Hepatocyte (in vitro differentiated cells): ENCODE measurements around the gene COX8C. TPM values are rescaled to one million over a fixed set of nuclear protein-coding genes. Genes with fewer than 3 reads are reported as not detected.

Experiments used
- DNase-seq: peaks from one replicate; pipeline ENCODE4 v3.0.0-alpha.2; 2016; ENCODE audit warnings: low spot score
- H2AFZ ChIP-seq: fragments of 200-600 bp; sonication (generic); 2 replicates; pipeline ENCODE4 v1.6.0; 2016; ENCODE audit warnings: antibody characterized with exemption, mild to moderate bottlenecking
- H3K27ac ChIP-seq: fragments of 200-600 bp; sonication (generic); 2 replicates; pipeline ENCODE4 v1.5.1; 2016; ENCODE audit warnings: mild to moderate bottlenecking
- H3K27me3 ChIP-seq: fragments of 200-600 bp; sonication (generic); 2 replicates; pipeline ENCODE4 v1.6.1; 2016
- H3K36me3 ChIP-seq: fragments of 200-600 bp; sonication (generic); replicated peaks from 2 replicates; pipeline ENCODE4 v1.5.1; 2016; ENCODE audit warnings: low read depth; ENCODE audit not compliant: insufficient read depth
- H3K4me1 ChIP-seq: fragments of 200-600 bp; sonication (generic); 2 replicates; pipeline ENCODE4 v1.5.1; 2016; ENCODE audit warnings: mild to moderate bottlenecking, moderate library complexity; ENCODE audit not compliant: insufficient read depth
- H3K4me2 ChIP-seq: fragments of 200-600 bp; sonication (generic); 2 replicates; pipeline ENCODE4 v1.6.0; 2016
- H3K4me3 ChIP-seq: fragments of 200-600 bp; sonication (generic); 2 replicates; pipeline ENCODE4 v1.5.1; 2016; ENCODE audit warnings: mild to moderate bottlenecking
- H3K79me2 ChIP-seq: fragments of 200-600 bp; sonication (generic); 2 replicates; pipeline ENCODE4 v1.6.0; 2017; ENCODE audit warnings: mild to moderate bottlenecking
- H3K9me2 ChIP-seq: fragments of 200-600 bp; sonication (generic); replicated peaks from 2 replicates; pipeline ENCODE4 v1.6.0; 2017; ENCODE audit warnings: mild to moderate bottlenecking; ENCODE audit not compliant: insufficient read depth
- H3K9me3 ChIP-seq: fragments of 200-600 bp; sonication (generic); 2 replicates; pipeline ENCODE4 v1.5.1; 2016; ENCODE audit warnings: low read depth, mild to moderate bottlenecking
- H4K20me1 ChIP-seq: fragments of 200-600 bp; sonication (generic); 2 replicates; pipeline ENCODE4 v1.6.0; 2016; ENCODE audit warnings: mild to moderate bottlenecking; ENCODE audit not compliant: insufficient read depth, poor library complexity, severe bottlenecking
- CTCF ChIP-seq: fragments of 200-600 bp; sonication (generic); IDR thresholded peaks from 2 replicates; pipeline ENCODE4 v1.5.1; 2016; ENCODE audit warnings: antibody characterized with exemption, mild to moderate bottlenecking; ENCODE audit not compliant: poor library complexity
- EZH2 ChIP-seq: fragments of 200-600 bp; sonication (generic); IDR thresholded peaks from 2 replicates; pipeline ENCODE4 v1.6.1; 2016; ENCODE audit warnings: antibody characterized with exemption, mild to moderate bottlenecking, borderline replicate concordance
- EZH2phosphoT487 ChIP-seq: fragments of 200-600 bp; sonication (generic); IDR thresholded peaks from one replicate; pipeline ENCODE4 v1.6.1; 2018; ENCODE audit warnings: antibody characterized with exemption, mild to moderate bottlenecking, low read depth, moderate library complexity; ENCODE audit not compliant: unreplicated experiment, severe bottlenecking
- WGBS: methylation state at CpG from one replicate; pipeline ENCODE4 v1.1.6; 2016; ENCODE audit warnings: low lambda C conversion rate; ENCODE audit errors: missing lambda C conversion rate; 5-methylcytosine and 5-hydroxymethylcytosine counted together
- polyA plus RNA-seq: library from polyadenylated mRNA; unstranded; fragments of >200 nt; fragmentation: Nextera tagmentation; extraction: Ambion mirVana; gene quantifications from 2 replicates; pipeline ENCODE4 v1.2.1, GENCODE V29; 2016
- total RNA-seq: library from RNA; depleted of rRNA; stranded (reverse); fragments of >200 nt; gene quantifications from 2 replicates; pipeline ENCODE4 v1.2.3, GENCODE V29; 2014

Gene COX8C
- total and polyA plus RNA-seq, 2 experiments from 2014 or later, result not detected

GRCh38 chr14:93368996-93369712, 22.2 kb downstream of the COX8C start:
- no peaks in the 10 kb centered on the region for H3K27me3 ChIP-seq
- no peak for DNase-seq
- H3K9me2 ChIP-seq, result no peaks in the 10 kb centered on the region
- H3K79me2 ChIP-seq, result no peaks in the 10 kb centered on the region
- no peak overlapping the region for H3K27ac ChIP-seq
- H3K36me3 ChIP-seq, result no peaks in the 10 kb centered on the region
- 77% methylated on average over 5 of the region's 5 CpGs for WGBS
- H2AFZ ChIP-seq, result no peak overlapping the region
- H3K9me3 ChIP-seq, result no peaks in the 10 kb centered on the region
- H4K20me1 ChIP-seq, result no peaks in the 10 kb centered on the region
- H3K4me2 ChIP-seq, result no peak overlapping the region
- no peak for TF ChIP-seq EZH2
- no peaks in the 10 kb centered on the region for H3K4me1 ChIP-seq
- no peak overlapping the region for H3K4me3 ChIP-seq

- Histone ChIP-seq H3K4me3 (no peak overlapping the region), H3K27me3 (no peaks in the 10 kb centered on the region), H4K20me1 (no peaks in the 10 kb centered on the region), H3K79me2 (no peaks in the 10 kb centered on the region), H3K27ac (no peak overlapping the region), H2AFZ (no peak overlapping the region), H3K4me2 (no peak overlapping the region), H3K9me3 (no peaks in the 10 kb centered on the region), H3K9me2 (no peaks in the 10 kb centered on the region), H3K36me3 (no peaks in the 10 kb centered on the region), H3K4me1 (no peaks in the 10 kb centered on the region)
- DNase-seq, result no peak
- 89% methylated on average over 4 of the region's 4 CpGs for WGBS
- TF ChIP-seq EZH2, result no peak
- TF ChIP-seq EZH2phosphoT487, result no peak
- no peak for TF ChIP-seq CTCF
These were observed 22.8 kb downstream of the COX8C start for GRCh38 chr14:93369713-93370266.

- Histone ChIP-seq H3K9me3 (no peaks in the 10 kb centered on the region), H3K4me1 (no peaks in the 10 kb centered on the region), H2AFZ (no peak overlapping the region), H3K4me3 (no peak overlapping the region), H3K27me3 (peaks cover 6% of the 10 kb centered on the region), H3K4me2 (no peak overlapping the region), H3K9me2 (no peaks in the 10 kb centered on the region), H3K79me2 (no peaks in the 10 kb centered on the region), H3K36me3 (no peaks in the 10 kb centered on the region), H4K20me1 (no peaks in the 10 kb centered on the region), H3K27ac (no peak overlapping the region)
- 87% methylated on average over 6 of the region's 6 CpGs for WGBS
- no peak for TF ChIP-seq EZH2phosphoT487
- TF ChIP-seq EZH2, result no peak
- TF ChIP-seq CTCF, result no peak
- DNase-seq, result no peak
These were observed 28.7 kb downstream of the COX8C start for GRCh38 chr14:93375673-93376156.

- no peak for DNase-seq
- Histone ChIP-seq H3K4me1 (no peaks in the 10 kb centered on the region), H3K27ac (no peak overlapping the region), H3K36me3 (no peaks in the 10 kb centered on the region), H2AFZ (no peak overlapping the region), H3K9me3 (no peaks in the 10 kb centered on the region), H4K20me1 (no peaks in the 10 kb centered on the region), H3K9me2 (no peaks in the 10 kb centered on the region), H3K4me3 (no peak overlapping the region), H3K4me2 (no peak overlapping the region), H3K27me3 (peaks cover 6% of the 10 kb centered on the region), H3K79me2 (no peaks in the 10 kb centered on the region)
- 71% methylated on average over 1 of the region's 1 CpG for WGBS
- TF ChIP-seq EZH2phosphoT487 (no peak), EZH2 (no peak), CTCF (no peak)
These were observed 32.8 kb downstream of the COX8C start for GRCh38 chr14:93379831-93380230.
